Esophagus squamous epithelium (tissue), 5 donors: ENCODE data around the gene EIF5A. TPM values are rescaled to one million over a fixed set of nuclear protein-coding genes. Genes with fewer than 3 reads are reported as not detected.

Source experiments
- DNase-seq: peaks from one replicate; lab custom pipeline; 2025; lab: John Stamatoyannopoulos, UW
- H3K27ac ChIP-seq, 4 donors: fragments of 200-600 bp; sonication (generic); one replicate each; pipeline ENCODE4 v1.5.1; 2016 to 2019; ENCODE audit warnings: mild to moderate bottlenecking in 1 of 4
- H3K27me3 ChIP-seq, 4 donors: fragments of 200-600 bp; sonication (generic); 1 replicate in 3 of 4; 2 replicates in 1 of 4; pipeline versions ENCODE4 v1.5.1 to v1.6.0; 2017 to 2021; ENCODE audit warnings: antibody characterized with exemption in 1 of 4
- H3K36me3 ChIP-seq, 3 donors: fragments of 200-600 bp; sonication (generic); one replicate each; pipeline ENCODE4 v1.5.1; 2016 to 2019
- H3K4me1 ChIP-seq, 3 donors: fragments of 200-600 bp; sonication (generic); one replicate each; pipeline ENCODE4 v1.5.1; 2017 to 2019
- H3K4me3 ChIP-seq, 4 donors: fragments of 200-600 bp; sonication (generic); 1 replicate in 3 of 4; 2 replicates in 1 of 4; pipeline ENCODE4 v1.5.1; 2016 to 2019; ENCODE audit warnings: mild to moderate bottlenecking in 2 of 4, moderate library complexity in 1 of 4
- H3K9me3 ChIP-seq, 3 donors: fragments of 200-600 bp; sonication (generic); one replicate each; pipeline ENCODE4 v1.5.1; 2016 to 2019
- CTCF ChIP-seq, 6 experiments: fragments of 450-650 bp in 4 of 6; fragments of 200-600 bp in 2 of 6; sonication (generic) in 2 of 6; IDR thresholded peaks; one replicate each; pipeline ENCODE4 v1.5.1; 2016 to 2019; ENCODE audit warnings: antibody characterized with exemption in 6 of 6, mild to moderate bottlenecking in 4 of 6, moderate library complexity in 4 of 6
- POLR2A ChIP-seq, 4 donors: fragments of 450-650 bp; IDR thresholded peaks; one replicate each; pipeline ENCODE4 v1.6.1; 2017; ENCODE audit warnings: antibody characterized with exemption in 4 of 4, mild to moderate bottlenecking in 4 of 4, moderate library complexity in 3 of 4
- WGBS, 2 donors: methylation state at CpG; one replicate each; pipeline ENCODE4 v1.1.5; 2018; 5-methylcytosine and 5-hydroxymethylcytosine counted together
- intact Hi-C: fragments of 100-400 bp; cut with DNase I; formaldehyde crosslinking; loops from one replicate; pipeline ENCODE4 v1.15.0; 2022
- total RNA-seq, 4 donors: library from RNA; depleted of rRNA; stranded (reverse); fragments of >200 nt; gene quantifications; one replicate each; pipeline ENCODE4 v1.1.0, GENCODE V29; 2016
- donor health status: DM: yes; HTN: yes; CAD: no.

Gene EIF5A
- total RNA-seq, 4 donors from 2014 or later = 324 to 543 (median 394) TPM

GRCh38 chr17:7346761-7347614, 39.6 kb downstream of the EIF5A start:
- DNase-seq = no peak
- WGBS, 2 donors = 52 to 71% methylated on average over 9 to 11 of the region's 18 CpGs
- Histone ChIP-seq H3K9me3 (no peaks in the 10 kb centered on the region), H3K27me3 (peaks cover 0 to 20% (median 3%) of the 10 kb centered on the region in 4 donors), H3K36me3 (no peaks in the 10 kb centered on the region), H3K4me3 (no peak overlapping the region), H3K27ac (no peak overlapping the region), H3K4me1 (peaks cover 17 to 26% (median 19%) of the 10 kb centered on the region in 3 donors)
- intact Hi-C loops = no loop called here
- TF ChIP-seq POLR2A (IDR thresholded peaks at IDR 0.05) = no peak
- TF ChIP-seq CTCF (IDR thresholded peaks at IDR 0.05) = no peak

GRCh38 chr17:7347630-7348477, 40.4 kb downstream of the EIF5A start:
- no peak for DNase-seq
- Histone ChIP-seq H3K27me3 (peaks cover 0 to 12% (median 3%) of the 10 kb centered on the region in 4 donors), H3K4me1 (peaks cover 21 to 34% (median 26%) of the 10 kb centered on the region in 3 donors), H3K9me3 (no peaks in the 10 kb centered on the region), H3K27ac (no peak overlapping the region), H3K36me3 (no peaks in the 10 kb centered on the region), H3K4me3 (no peak overlapping the region)
- TF ChIP-seq POLR2A (IDR thresholded peaks at IDR 0.05) = no peak
- TF ChIP-seq CTCF (IDR thresholded peaks at IDR 0.05) = no peak
- 59 to 65% methylated on average over 2 to 9 of the region's 19 CpGs for WGBS, 2 donors
- intact Hi-C loops = no loop called here

GRCh38 chr17:7348478-7349242, 41.2 kb downstream of the EIF5A start:
- Histone ChIP-seq H3K4me3 (no peak overlapping the region), H3K27me3 (peaks cover 0 to 5% (median 2%) of the 10 kb centered on the region in 4 donors), H3K4me1 (peaks cover 29 to 42% (median 34%) of the 10 kb centered on the region in 3 donors), H3K27ac (no peak overlapping the region), H3K36me3 (no peaks in the 10 kb centered on the region), H3K9me3 (no peaks in the 10 kb centered on the region)
- 64 to 76% methylated on average over 12 to 17 of the region's 19 CpGs for WGBS, 2 donors
- DNase-seq = no peak
- intact Hi-C loops = no loop called here
- TF ChIP-seq CTCF (IDR thresholded peaks at IDR 0.05) (no peak), POLR2A (IDR thresholded peaks at IDR 0.05) (no peak)

- intact Hi-C loops = no loop called here
- Histone ChIP-seq H3K36me3 (no peaks in the 10 kb centered on the region), H3K27me3 (no peaks in the 10 kb centered on the region), H3K4me1 (peaks cover 48 to 74% (median 54%) of the 10 kb centered on the region in 3 donors), H3K9me3 (no peaks in the 10 kb centered on the region), H3K4me3 (peak within 1 kb of the TSS; percentile 80 to 89 (median 87)), H3K27ac (peak within 1 kb of the TSS; percentile 98 to 100 (median 98))
- DNase-seq = no peak
- TF ChIP-seq POLR2A (IDR thresholded peaks at IDR 0.05) (peak in 3 of 4 donors; percentile 8 to 64 (median 34)), CTCF (IDR thresholded peaks at IDR 0.05) (peak in 4 of 6 experiments; percentile 0 to 37 (median 20))
- 0% methylated on average over 2 of the region's 91 CpGs; no CpG with 5 or more reads in 1 of the 2 donors for WGBS, 2 donors
These were observed 44.5 kb downstream of the EIF5A start, which contains the start of gene KCTD11 for GRCh38 chr17:7351665-7352502. Gene KCTD11 (plus strand): TSS chr17:7352162.
